Activated CD4-positive, alpha-beta T cell treated with anti-CD3 and anti-CD28 coated beads, Interleukin-2, amount 10 ng/mL, durations not matched to agents 24 days and 14 days (primary cell): ENCODE data around the gene GABRP. TPM values are rescaled to one million over a fixed set of nuclear protein-coding genes. Genes with fewer than 3 reads are reported as not detected.
"Not testable (repeated sequence)": the region's sequence is repeated elsewhere in the genome, so short reads cannot be mapped to it uniquely, and the experiment has no call there.

Experiments used
- DNase-seq: peaks from one replicate; pipeline ENCODE4 v3.0.0; 2022
- H3K27ac Mint-ChIP-seq: one replicate; pipeline ENCODE4 v1.8.0; 2022; ENCODE audit warnings: mild to moderate bottlenecking, mixed read lengths
- H3K27me3 Mint-ChIP-seq: one replicate; pipeline ENCODE4 v1.8.0; 2022; ENCODE audit warnings: mixed read lengths
- H3K36me3 Mint-ChIP-seq: one replicate; pipeline ENCODE4 v1.8.0; 2022; ENCODE audit warnings: low read depth, mild to moderate bottlenecking, mixed read lengths
- H3K4me1 Mint-ChIP-seq: one replicate; pipeline ENCODE4 v1.8.0; 2021; ENCODE audit warnings: mixed read lengths
- H3K4me3 Mint-ChIP-seq: one replicate; pipeline ENCODE4 v1.8.0; 2022; ENCODE audit warnings: mild to moderate bottlenecking, moderate library complexity, mixed read lengths
- H3K9me3 Mint-ChIP-seq: one replicate; pipeline ENCODE4 v1.8.0; 2021; ENCODE audit warnings: mixed read lengths
- intact Hi-C: fragments of 100-400 bp; cut with micrococcal nuclease; formaldehyde crosslinking; loops from one replicate; pipeline ENCODE4 v1.15.1; 2023
- total RNA-seq: library from RNA; stranded (reverse); gene quantifications from 2 replicates; pipeline ENCODE4 v1.2.3, GENCODE V29; 2022

The GABRP gene
- total RNA-seq, 1 donor from 2014 or later, result not detected

DNA sequence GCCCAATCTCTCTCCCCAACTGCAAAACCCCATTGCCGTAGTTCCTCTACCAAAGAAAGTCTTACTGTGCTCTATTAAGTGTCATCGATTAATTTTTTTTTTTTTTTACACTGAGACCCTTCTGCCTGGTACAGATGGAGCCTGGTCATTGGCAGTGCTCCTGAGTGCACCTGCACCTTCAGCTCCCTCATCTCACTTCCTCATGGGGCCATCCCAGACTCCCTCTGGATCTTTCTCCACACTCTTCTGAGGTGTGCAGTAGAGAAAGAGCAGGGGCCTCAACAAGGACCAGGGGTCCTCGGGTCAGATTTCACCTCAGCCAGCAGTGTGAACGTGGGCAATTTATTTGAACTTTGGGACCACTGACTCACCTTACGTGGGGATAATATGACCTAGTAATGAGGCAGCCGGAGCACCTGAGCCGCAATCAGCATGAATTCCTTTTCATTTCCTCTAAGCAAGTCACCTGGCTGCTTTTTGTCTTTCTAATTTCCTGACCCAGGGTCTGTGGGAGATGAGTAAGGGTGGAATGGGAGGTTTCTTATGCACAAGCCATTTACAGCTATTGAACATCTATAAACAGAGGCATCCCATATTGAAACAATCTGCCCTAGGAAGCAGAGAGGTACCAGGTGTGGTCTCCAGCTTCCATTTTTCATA, 22.3 kb upstream of the GABRP start:
- peaks cover 1% of the 10 kb centered on the region for H3K27me3 Mint-ChIP-seq
- no peak overlapping the region for H3K27ac Mint-ChIP-seq
- no peak for DNase-seq
- no peaks in the 10 kb centered on the region for H3K36me3 Mint-ChIP-seq
- no peak overlapping the region for H3K4me3 Mint-ChIP-seq
- no peaks in the 10 kb centered on the region for H3K4me1 Mint-ChIP-seq
- no peaks in the 10 kb centered on the region for H3K9me3 Mint-ChIP-seq
- intact Hi-C loops, result no loop called here

GRCh38 chr5:170761708-170762066, 21.8 kb upstream of the GABRP start:
- no peak for DNase-seq
- H3K9me3 Mint-ChIP-seq, result no peaks in the 10 kb centered on the region
- intact Hi-C loops, result no loop called here
- H3K4me1 Mint-ChIP-seq, result no peaks in the 10 kb centered on the region
- no peaks in the 10 kb centered on the region for H3K36me3 Mint-ChIP-seq
- H3K27me3 Mint-ChIP-seq, result no peaks in the 10 kb centered on the region
- no peak overlapping the region for H3K27ac Mint-ChIP-seq
- H3K4me3 Mint-ChIP-seq, result no peak overlapping the region

GRCh38 chr5:170762298-170762697, 21.2 kb upstream of the GABRP start:
- not testable (repeated sequence) for H3K27ac Mint-ChIP-seq

GRCh38 chr5:170765868-170766267, 17.7 kb upstream of the GABRP start:
- DNase-seq, H3K4me3 Mint-ChIP-seq, H3K36me3 Mint-ChIP-seq, H3K9me3 Mint-ChIP-seq, intact Hi-C loops, H3K27ac Mint-ChIP-seq, H3K27me3 Mint-ChIP-seq, H3K4me1 Mint-ChIP-seq: not testable (repeated sequence)

More at GRCh38 chr5:170762298-170762697, 21.2 kb upstream of the GABRP start:
- H3K4me1 Mint-ChIP-seq, H3K4me3 Mint-ChIP-seq, H3K36me3 Mint-ChIP-seq, H3K9me3 Mint-ChIP-seq, H3K27me3 Mint-ChIP-seq, intact Hi-C loops, DNase-seq: not testable (repeated sequence)

DNA sequence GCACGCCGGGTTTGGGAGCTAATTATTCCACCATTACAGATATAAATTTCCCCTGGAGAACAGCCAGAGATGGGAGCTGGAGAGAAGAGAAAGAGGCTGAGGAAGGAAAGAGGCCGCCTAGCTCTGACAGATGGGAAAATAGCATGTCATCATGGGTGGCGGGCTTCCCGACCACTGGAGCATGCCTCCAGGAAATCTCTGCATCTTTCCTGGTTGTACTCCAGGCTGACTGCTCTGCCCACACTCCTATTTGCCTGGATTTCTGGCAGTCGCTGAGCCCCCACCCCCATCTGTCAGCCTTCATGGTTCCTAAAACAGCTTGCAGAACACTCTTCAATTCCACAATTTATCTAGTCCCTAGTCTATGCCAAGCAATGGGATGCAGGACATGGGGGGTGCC, 14.3 kb upstream of the GABRP start:
- Mint-ChIP-seq H3K27ac (no peak overlapping the region), H3K9me3 (no peaks in the 10 kb centered on the region), H3K36me3 (no peaks in the 10 kb centered on the region), H3K4me1 (no peaks in the 10 kb centered on the region), H3K27me3 (no peaks in the 10 kb centered on the region), H3K4me3 (no peak overlapping the region)
- intact Hi-C loops, result no loop called here
- DNase-seq, result no peak

DNA sequence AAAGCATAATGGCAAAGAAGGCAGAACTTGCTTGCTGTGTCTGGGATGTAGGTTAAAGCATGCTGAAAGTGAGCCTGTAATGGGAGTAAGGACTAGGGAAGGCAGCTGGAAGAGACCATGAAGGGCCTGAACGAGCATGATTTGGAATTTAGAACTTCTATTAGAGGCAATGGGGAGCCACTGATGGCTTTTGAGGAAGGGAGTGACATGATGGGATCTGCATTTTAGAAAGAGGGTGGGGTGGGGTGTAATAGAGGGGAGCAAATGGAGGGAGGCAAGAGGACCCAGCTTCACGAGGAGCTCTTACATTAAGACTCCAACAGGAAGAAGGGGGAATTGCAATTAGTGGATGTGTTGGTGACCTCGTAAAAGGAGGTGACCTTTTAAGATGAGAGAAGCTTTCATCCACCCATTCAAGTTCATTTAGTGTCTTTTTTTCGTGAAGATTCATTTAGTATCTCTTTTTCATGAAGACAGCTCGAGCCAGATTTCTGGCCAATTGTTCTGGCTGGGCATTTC, 13.6 kb upstream of the GABRP start:
- H3K27me3 Mint-ChIP-seq, result no peaks in the 10 kb centered on the region
- DNase-seq, result no peak
- intact Hi-C loops, result no loop called here
- H3K4me1 Mint-ChIP-seq, result no peaks in the 10 kb centered on the region
- no peak overlapping the region for H3K27ac Mint-ChIP-seq
- no peak overlapping the region for H3K4me3 Mint-ChIP-seq
- no peaks in the 10 kb centered on the region for H3K36me3 Mint-ChIP-seq
- no peaks in the 10 kb centered on the region for H3K9me3 Mint-ChIP-seq

DNA sequence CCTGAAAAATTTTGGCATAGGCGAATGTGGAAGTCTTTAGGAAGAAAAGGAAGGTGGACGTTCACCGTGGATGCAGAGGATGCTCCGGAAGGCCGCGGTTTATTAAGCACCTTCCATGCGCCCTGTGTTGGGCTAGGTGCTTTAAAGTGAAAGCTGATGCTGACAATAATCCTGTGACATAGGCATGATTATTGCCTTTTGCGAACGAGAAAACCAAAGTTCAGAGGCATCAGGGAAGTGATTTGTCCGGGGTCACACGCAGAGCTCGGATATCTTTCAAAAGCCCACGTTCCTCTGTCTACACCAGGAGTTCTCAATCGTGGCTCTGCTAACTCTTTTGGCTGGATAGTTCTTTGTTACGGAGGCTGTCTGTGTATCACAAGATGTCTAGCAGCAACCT, 12.0 kb upstream of the GABRP start:
- no peaks in the 10 kb centered on the region for H3K4me1 Mint-ChIP-seq
- intact Hi-C loops, result no loop called here
- no peak for DNase-seq
- no peaks in the 10 kb centered on the region for H3K36me3 Mint-ChIP-seq
- no peaks in the 10 kb centered on the region for H3K9me3 Mint-ChIP-seq
- H3K27me3 Mint-ChIP-seq, result no peaks in the 10 kb centered on the region
- H3K27ac Mint-ChIP-seq, result no peak overlapping the region
- H3K4me3 Mint-ChIP-seq, result no peak overlapping the region

- no peaks in the 10 kb centered on the region for H3K9me3 Mint-ChIP-seq
- H3K27ac Mint-ChIP-seq, result no peak overlapping the region
- H3K36me3 Mint-ChIP-seq, result no peaks in the 10 kb centered on the region
- intact Hi-C loops, result no loop called here
- no peaks in the 10 kb centered on the region for H3K27me3 Mint-ChIP-seq
- H3K4me1 Mint-ChIP-seq, result no peaks in the 10 kb centered on the region
- no peak for DNase-seq
- no peak overlapping the region for H3K4me3 Mint-ChIP-seq
Observed at GRCh38 chr5:170773024-170773985, 10.2 kb upstream of the GABRP start.

- no peak for DNase-seq
- no peaks in the 10 kb centered on the region for H3K27me3 Mint-ChIP-seq
- no peaks in the 10 kb centered on the region for H3K9me3 Mint-ChIP-seq
- H3K4me1 Mint-ChIP-seq, result no peaks in the 10 kb centered on the region
- H3K27ac Mint-ChIP-seq, result no peak overlapping the region
- no peak overlapping the region for H3K4me3 Mint-ChIP-seq
- no peaks in the 10 kb centered on the region for H3K36me3 Mint-ChIP-seq
- intact Hi-C loops, result no loop called here
Observed at GRCh38 chr5:170774831-170775230, 8.7 kb upstream of the GABRP start.

- DNase-seq, result no peak
- intact Hi-C loops, result no loop called here
- no peaks in the 10 kb centered on the region for H3K36me3 Mint-ChIP-seq
- H3K9me3 Mint-ChIP-seq, result no peaks in the 10 kb centered on the region
- no peaks in the 10 kb centered on the region for H3K27me3 Mint-ChIP-seq
- H3K4me1 Mint-ChIP-seq, result no peaks in the 10 kb centered on the region
- H3K27ac Mint-ChIP-seq, result no peak overlapping the region
- H3K4me3 Mint-ChIP-seq, result no peak overlapping the region
Observed at GRCh38 chr5:170781946-170782345, 1.6 kb upstream of the GABRP start.

DNA sequence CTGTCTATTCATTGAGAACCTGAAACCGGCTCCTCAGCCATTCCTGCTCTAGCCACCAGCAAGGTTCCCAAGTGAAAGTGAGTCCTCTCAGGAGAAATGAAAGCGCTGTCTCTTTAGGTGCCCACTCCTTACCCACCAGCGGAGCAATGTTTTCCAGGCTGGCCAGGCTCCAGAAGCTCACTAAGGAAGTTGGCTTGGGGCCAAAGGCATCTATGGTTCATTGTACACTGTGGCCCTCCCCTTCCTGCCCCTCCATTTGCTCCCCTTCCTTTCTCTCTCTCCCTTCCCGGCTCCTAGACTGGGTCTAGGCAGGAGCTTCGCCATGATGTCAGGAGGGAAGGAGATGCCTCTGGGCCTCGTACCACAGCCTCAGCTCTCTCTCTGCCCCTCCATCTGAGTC, 1.1 kb upstream of the GABRP start:
- no peaks in the 10 kb centered on the region for H3K36me3 Mint-ChIP-seq
- H3K27me3 Mint-ChIP-seq, result no peaks in the 10 kb centered on the region
- no peaks in the 10 kb centered on the region for H3K4me1 Mint-ChIP-seq
- intact Hi-C loops, result no loop called here
- no peaks in the 10 kb centered on the region for H3K9me3 Mint-ChIP-seq
- no peak overlapping the region for H3K27ac Mint-ChIP-seq
- no peak overlapping the region for H3K4me3 Mint-ChIP-seq
- DNase-seq, result no peak

- Mint-ChIP-seq H3K27me3 (no peaks in the 10 kb centered on the region), H3K4me1 (no peaks in the 10 kb centered on the region), H3K4me3 (no peak overlapping the region), H3K27ac (no peak overlapping the region), H3K36me3 (no peaks in the 10 kb centered on the region), H3K9me3 (no peaks in the 10 kb centered on the region)
- DNase-seq, result no peak
- intact Hi-C loops, result no loop called here
Observed at GRCh38 chr5:170785416-170785815, 1.9 kb downstream of the GABRP start.

DNA sequence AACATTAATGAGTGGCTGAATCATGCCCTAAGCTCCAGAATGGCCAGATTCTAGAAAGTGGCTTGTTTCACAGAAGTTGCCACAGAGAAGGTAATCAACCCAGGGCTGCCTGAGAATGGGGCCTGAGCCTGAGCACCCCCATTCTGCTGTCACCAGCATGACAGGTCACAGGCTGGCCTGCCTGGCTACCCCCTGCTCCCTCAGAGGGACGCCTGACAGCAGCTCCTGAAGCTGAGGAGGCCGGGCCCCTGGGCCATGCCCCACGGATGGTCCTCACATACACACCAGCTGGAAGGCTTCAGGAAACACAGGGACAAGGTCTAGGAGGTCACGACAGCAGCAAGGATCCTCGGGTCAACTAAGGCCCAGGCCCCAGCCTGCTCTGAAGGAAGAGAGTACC, 3.7 kb downstream of the GABRP start:
- no peaks in the 10 kb centered on the region for H3K27me3 Mint-ChIP-seq
- no peak overlapping the region for H3K27ac Mint-ChIP-seq
- H3K9me3 Mint-ChIP-seq, result no peaks in the 10 kb centered on the region
- intact Hi-C loops, result no loop called here
- no peak for DNase-seq
- no peaks in the 10 kb centered on the region for H3K4me1 Mint-ChIP-seq
- H3K4me3 Mint-ChIP-seq, result no peak overlapping the region
- no peaks in the 10 kb centered on the region for H3K36me3 Mint-ChIP-seq

DNA sequence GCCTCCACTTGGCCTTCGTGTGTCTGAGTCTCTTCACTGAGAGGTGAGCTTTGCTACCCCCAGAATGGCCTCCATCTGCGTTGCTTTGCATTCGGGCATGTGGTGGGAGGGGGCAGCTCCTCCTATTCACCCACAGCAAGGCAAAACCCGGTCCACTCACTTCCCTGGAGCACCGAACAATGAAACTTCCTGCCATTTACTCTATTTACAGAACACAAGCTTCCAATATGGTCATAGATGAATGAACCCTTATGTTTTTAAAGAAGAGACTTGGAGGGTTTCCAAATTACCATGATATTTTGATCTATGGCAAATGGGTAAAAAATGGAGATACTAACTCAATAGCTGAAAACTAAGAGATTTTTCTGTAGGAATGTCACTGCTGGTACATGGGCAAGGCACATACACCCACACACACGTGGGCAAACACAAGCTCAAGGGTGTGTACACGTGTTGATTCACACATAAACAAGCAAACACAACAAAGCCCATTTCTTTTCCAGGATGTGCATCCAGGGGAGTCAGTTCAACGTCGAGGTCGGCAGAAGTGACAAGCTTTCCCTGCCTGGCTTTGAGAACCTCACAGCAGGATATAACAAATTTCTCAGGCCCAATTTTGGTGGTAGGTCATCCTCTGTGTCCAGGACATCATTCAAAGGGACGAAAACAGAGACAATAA, 5.2 kb downstream of the GABRP start:
- intact Hi-C loops, result no loop called here
- Mint-ChIP-seq H3K36me3 (no peaks in the 10 kb centered on the region), H3K4me3 (no peak overlapping the region), H3K27ac (no peak overlapping the region), H3K9me3 (no peaks in the 10 kb centered on the region), H3K4me1 (no peaks in the 10 kb centered on the region), H3K27me3 (no peaks in the 10 kb centered on the region)
- no peak for DNase-seq
